Naive thymus-derived CD4-positive, alpha-beta T cell (primary cell): ENCODE results near the gene OPN5. TPM values are rescaled to one million over a fixed set of nuclear protein-coding genes. Genes with fewer than 3 reads are reported as not detected.

ENCODE experiments used
- ATAC-seq: fragments of 150-1000 bp; cut with Tn5 transposase; 2 replicates; pipeline ENCODE4 v1.10.0; 2021; ENCODE audit warnings: mild to moderate bottlenecking, moderate library complexity
- CTCF ChIA-PET: fragments of 350-600 bp; sonication (Branson Sonifier 250); formaldehyde crosslinking; loops from one replicate; lab custom pipeline; 2021; ENCODE audit warnings: antibody characterized with exemption; lab: Charles Lee
- POLR2A ChIA-PET: fragments of 350-600 bp; sonication (Branson Sonifier 250); formaldehyde crosslinking; loops from one replicate; lab custom pipeline; 2021; ENCODE audit warnings: antibody characterized with exemption, inconsistent platforms; lab: Charles Lee
- DNase-seq, 9 donors: peaks; one replicate each; pipeline versions ENCODE4 v3.0.0 to v3.0.0-alpha.2; 2020 to 2022; ENCODE audit warnings: mixed read lengths in 1 of 9
- H3K27ac ChIP-seq: one replicate; pipeline ENCODE4 v1.7.0; 2013; ENCODE audit warnings: mild to moderate bottlenecking, low read depth, low read length, moderate library complexity
- H3K27me3 ChIP-seq, 2 donors: one replicate each; pipeline ENCODE4 v1.7.0; 2013; ENCODE audit warnings: low read length in 2 of 2, mild to moderate bottlenecking in 2 of 2, moderate library complexity in 2 of 2; ENCODE audit not compliant: control insufficient read depth in 2 of 2, insufficient read depth in 2 of 2
- H3K36me3 ChIP-seq, 3 experiments: 1 replicate in 2 of 3; 2 replicates in 1 of 3; pipeline ENCODE4 v1.7.0; 2013; ENCODE audit warnings: low read length in 3 of 3, mild to moderate bottlenecking in 3 of 3, moderate library complexity in 1 of 3; ENCODE audit not compliant: insufficient read depth in 3 of 3, control insufficient read depth in 2 of 3
- H3K4me1 ChIP-seq, 2 donors: one replicate each; pipeline ENCODE4 v1.7.0; 2013; ENCODE audit warnings: low read length in 2 of 2, mild to moderate bottlenecking in 2 of 2, moderate library complexity in 1 of 2; ENCODE audit not compliant: control insufficient read depth in 2 of 2, insufficient read depth in 2 of 2
- H3K4me3 ChIP-seq: 2 replicates; pipeline ENCODE4 v1.7.0; 2013; ENCODE audit warnings: mild to moderate bottlenecking, low read length
- H3K9me3 ChIP-seq, 3 experiments: 1 replicate in 2 of 3; 2 replicates in 1 of 3; pipeline ENCODE4 v1.7.0; 2013; ENCODE audit warnings: low read length in 3 of 3; ENCODE audit not compliant: control insufficient read depth in 2 of 3
- H3K27ac Mint-ChIP-seq, 9 donors: one replicate each; pipeline ENCODE4 v1.8.0; 2020 to 2022; ENCODE audit warnings: mixed read lengths in 9 of 9, mild to moderate bottlenecking in 8 of 9, moderate library complexity in 5 of 9, inconsistent platforms in 2 of 9
- H3K27me3 Mint-ChIP-seq, 5 donors: one replicate each; pipeline ENCODE4 v1.8.0; 2021 to 2022; ENCODE audit warnings: mixed read lengths in 5 of 5, mild to moderate bottlenecking in 1 of 5
- H3K36me3 Mint-ChIP-seq, 5 donors: one replicate each; pipeline ENCODE4 v1.8.0; 2020 to 2022; ENCODE audit warnings: mixed read lengths in 5 of 5, mild to moderate bottlenecking in 3 of 5, inconsistent platforms in 1 of 5
- H3K4me1 Mint-ChIP-seq, 7 donors: one replicate each; pipeline ENCODE4 v1.8.0; 2020 to 2022; ENCODE audit warnings: mixed read lengths in 7 of 7, mild to moderate bottlenecking in 3 of 7, inconsistent platforms in 1 of 7
- H3K4me3 Mint-ChIP-seq, 10 donors: one replicate each; pipeline ENCODE4 v1.8.0; 2020 to 2022; ENCODE audit warnings: mild to moderate bottlenecking in 10 of 10, mixed read lengths in 10 of 10, moderate library complexity in 6 of 10, inconsistent platforms in 2 of 10
- H3K9me3 Mint-ChIP-seq, 11 donors: one replicate each; pipeline ENCODE4 v1.8.0; 2020 to 2022; ENCODE audit warnings: mixed read lengths in 11 of 11, mild to moderate bottlenecking in 4 of 11, inconsistent platforms in 1 of 11, moderate library complexity in 1 of 11
- intact Hi-C, 2 donors: fragments of 100-400 bp; cut with micrococcal nuclease; formaldehyde crosslinking; loops; one replicate each; pipeline ENCODE4 v1.15.1; 2023
- polyA plus RNA-seq, 2 donors: library from polyadenylated mRNA; unstranded; fragments of 300-500 nt; fragmentation: Illumina TruSeq; gene quantifications; one replicate each; pipeline ENCODE4 v1.2.3, GENCODE V29; 2021
- total RNA-seq, 6 experiments: library from RNA in 5 of 6; stranded (reverse) in 5 of 6; gene quantifications; 1 replicate in 5 of 6; 2 replicates in 1 of 6; pipeline ENCODE4 v1.2.3 and lab custom pipeline; 2021 to 2026

The OPN5 gene
- total and polyA plus RNA-seq, 7 experiments from 2014 or later = not detected

GRCh38 chr6:47785182-47785581 lies 3.4 kb downstream of the OPN5 start:
- POLR2A ChIA-PET = no interaction called here
- DNase-seq (no peak), ATAC-seq (no peak)
- intact Hi-C loops = loop anchor here (5.0 to 10.0 kb wide), 3 partner anchors 940 to 1820 kb away; no protein-coding TSS in a partner anchor
- H3K27me3 Mint-ChIP-seq = peaks cover 15 to 54% (median 30%) of the 10 kb centered on the region in 5 donors
- no peak overlapping the region for H3K27ac Mint-ChIP-seq
- H3K9me3 Mint-ChIP-seq = no peaks in the 10 kb centered on the region
- H3K4me3 Mint-ChIP-seq = no peak overlapping the region
- peaks cover 0 to 14% (median 8%) of the 10 kb centered on the region in 7 donors for H3K4me1 Mint-ChIP-seq
- Histone ChIP-seq H3K4me1 (peaks cover 0 to 5% of the 10 kb centered on the region in 2 donors), H3K9me3 (no peaks in the 10 kb centered on the region), H3K36me3 (no peaks in the 10 kb centered on the region), H3K27me3 (no peaks in the 10 kb centered on the region), H3K27ac (no peak overlapping the region), H3K4me3 (no peak overlapping the region)
- CTCF ChIA-PET = interaction anchor here (0.5 to 1.5 kb wide), 3 partner anchors 372 to 1625 kb away, joined by 3 to 4 read pairs (median 3); no protein-coding TSS in a partner anchor
- H3K36me3 Mint-ChIP-seq = no peaks in the 10 kb centered on the region

- no peaks in the 10 kb centered on the region for H3K9me3 ChIP-seq
- DNase-seq (peak; percentile 15 to 54 (median 41)), ATAC-seq (peak; percentile 75)
- H3K4me1 ChIP-seq = no peaks in the 10 kb centered on the region
- POLR2A ChIA-PET = no interaction called here
- Mint-ChIP-seq H3K4me1 (peaks cover 0 to 6% (median 0%) of the 10 kb centered on the region in 7 donors), H3K27me3 (peaks cover 26 to 55% (median 43%) of the 10 kb centered on the region in 5 donors), H3K27ac (no peak overlapping the region), H3K36me3 (no peaks in the 10 kb centered on the region), H3K4me3 (peak overlapping the region in 4 of 10 donors; percentile 14 to 58 (median 30)), H3K9me3 (no peaks in the 10 kb centered on the region)
- no peak overlapping the region for H3K4me3 ChIP-seq
- no peaks in the 10 kb centered on the region for H3K27me3 ChIP-seq
- intact Hi-C loops = loop anchor here (1.0 to 10.0 kb wide), 4 partner anchors 943 to 1817 kb away; no protein-coding TSS in a partner anchor
- no peaks in the 10 kb centered on the region for H3K36me3 ChIP-seq
- H3K27ac ChIP-seq = no peak overlapping the region
- CTCF ChIA-PET = interaction anchor here (0.6 to 1.8 kb wide), 7 partner anchors 9 to 1637 kb away, joined by 3 to 6 read pairs (median 3); no protein-coding TSS in a partner anchor
These were observed 6.0 kb downstream of the OPN5 start for GRCh38 chr6:47787620-47788497.

- H3K36me3 Mint-ChIP-seq = no peaks in the 10 kb centered on the region
These were observed 6.7 kb downstream of the OPN5 start for GRCh38 chr6:47788498-47788884.

GRCh38 chr6:47789553-47789952 lies 7.7 kb downstream of the OPN5 start:
- H3K4me1 Mint-ChIP-seq = peaks cover 0 to 6% (median 0%) of the 10 kb centered on the region in 7 donors
- no peak overlapping the region for H3K4me3 Mint-ChIP-seq
- intact Hi-C loops = loop anchor here (5.0 to 10.0 kb wide), 3 partner anchors 945 to 1815 kb away; no protein-coding TSS in a partner anchor
- no peaks in the 10 kb centered on the region for H3K36me3 Mint-ChIP-seq
- ChIA-PET POLR2A (no interaction called here), CTCF (interaction anchor here (0.6 to 0.7 kb wide), 2 partner anchors 48 to 285 kb away, joined by 3 read pairs; no protein-coding TSS in a partner anchor)
- peaks cover 26 to 48% (median 43%) of the 10 kb centered on the region in 5 donors for H3K27me3 Mint-ChIP-seq
- Histone ChIP-seq H3K27me3 (no peaks in the 10 kb centered on the region), H3K4me3 (no peak overlapping the region), H3K9me3 (no peaks in the 10 kb centered on the region), H3K36me3 (no peaks in the 10 kb centered on the region), H3K27ac (no peak overlapping the region), H3K4me1 (no peaks in the 10 kb centered on the region)
- H3K27ac Mint-ChIP-seq = no peak overlapping the region
- ATAC-seq (no peak), DNase-seq (no peak)
- no peaks in the 10 kb centered on the region for H3K9me3 Mint-ChIP-seq

More at GRCh38 chr6:47788498-47788884, 6.7 kb downstream of the OPN5 start:
- Histone ChIP-seq H3K36me3 (no peaks in the 10 kb centered on the region), H3K4me1 (no peaks in the 10 kb centered on the region), H3K4me3 (no peak overlapping the region), H3K9me3 (no peaks in the 10 kb centered on the region), H3K27ac (no peak overlapping the region), H3K27me3 (no peaks in the 10 kb centered on the region)
- Mint-ChIP-seq H3K27ac (no peak overlapping the region), H3K4me3 (peak overlapping the region in 4 of 10 donors; percentile 14 to 58 (median 30)), H3K9me3 (no peaks in the 10 kb centered on the region), H3K27me3 (peaks cover 26 to 53% (median 43%) of the 10 kb centered on the region in 5 donors), H3K4me1 (peaks cover 0 to 6% (median 0%) of the 10 kb centered on the region in 7 donors)
- intact Hi-C loops = loop anchor here (1.0 to 10.0 kb wide), 4 partner anchors 944 to 1816 kb away; no protein-coding TSS in a partner anchor
- CTCF ChIA-PET = interaction anchor here (0.6 to 1.7 kb wide), 5 partner anchors 9 to 1636 kb away, joined by 3 to 6 read pairs (median 4); no protein-coding TSS in a partner anchor
- POLR2A ChIA-PET = no interaction called here
- ATAC-seq (no peak), DNase-seq (no peak)

- Mint-ChIP-seq H3K9me3 (no peaks in the 10 kb centered on the region), H3K27me3 (peaks cover 20 to 53% (median 32%) of the 10 kb centered on the region in 5 donors), H3K36me3 (no peaks in the 10 kb centered on the region), H3K27ac (no peak overlapping the region), H3K4me3 (no peak overlapping the region), H3K4me1 (peaks cover 0 to 6% (median 0%) of the 10 kb centered on the region in 7 donors)
- no peak for ATAC-seq
- Histone ChIP-seq H3K9me3 (no peaks in the 10 kb centered on the region), H3K27ac (no peak overlapping the region), H3K4me3 (no peak overlapping the region), H3K27me3 (no peaks in the 10 kb centered on the region), H3K36me3 (no peaks in the 10 kb centered on the region), H3K4me1 (no peaks in the 10 kb centered on the region)
- CTCF ChIA-PET = no interaction called here
- POLR2A ChIA-PET = no interaction called here
- no peak for DNase-seq
- intact Hi-C loops = no loop called here
These were observed 10.4 kb downstream of the OPN5 start for GRCh38 chr6:47792216-47792733.

GRCh38 chr6:47794577-47795135 lies 12.8 kb downstream of the OPN5 start:
- CTCF ChIA-PET = interaction anchor here (2.5 kb wide), 1 partner anchor 14 kb away, joined by 7 read pairs; no protein-coding TSS in a partner anchor
- Histone ChIP-seq H3K36me3 (no peaks in the 10 kb centered on the region), H3K9me3 (no peaks in the 10 kb centered on the region), H3K4me1 (no peaks in the 10 kb centered on the region), H3K27me3 (no peaks in the 10 kb centered on the region), H3K27ac (no peak overlapping the region), H3K4me3 (no peak overlapping the region)
- no peak overlapping the region for H3K4me3 Mint-ChIP-seq
- peaks cover 11 to 36% (median 20%) of the 10 kb centered on the region in 5 donors for H3K27me3 Mint-ChIP-seq
- ATAC-seq (no peak), DNase-seq (no peak)
- no peaks in the 10 kb centered on the region for H3K36me3 Mint-ChIP-seq
- POLR2A ChIA-PET = no interaction called here
- H3K9me3 Mint-ChIP-seq = no peaks in the 10 kb centered on the region
- no peak overlapping the region for H3K27ac Mint-ChIP-seq
- intact Hi-C loops = no loop called here
- no peaks in the 10 kb centered on the region for H3K4me1 Mint-ChIP-seq
